Measurements from ENCODE around the gene TRAP1.

The TRAP1 gene

DNA sequence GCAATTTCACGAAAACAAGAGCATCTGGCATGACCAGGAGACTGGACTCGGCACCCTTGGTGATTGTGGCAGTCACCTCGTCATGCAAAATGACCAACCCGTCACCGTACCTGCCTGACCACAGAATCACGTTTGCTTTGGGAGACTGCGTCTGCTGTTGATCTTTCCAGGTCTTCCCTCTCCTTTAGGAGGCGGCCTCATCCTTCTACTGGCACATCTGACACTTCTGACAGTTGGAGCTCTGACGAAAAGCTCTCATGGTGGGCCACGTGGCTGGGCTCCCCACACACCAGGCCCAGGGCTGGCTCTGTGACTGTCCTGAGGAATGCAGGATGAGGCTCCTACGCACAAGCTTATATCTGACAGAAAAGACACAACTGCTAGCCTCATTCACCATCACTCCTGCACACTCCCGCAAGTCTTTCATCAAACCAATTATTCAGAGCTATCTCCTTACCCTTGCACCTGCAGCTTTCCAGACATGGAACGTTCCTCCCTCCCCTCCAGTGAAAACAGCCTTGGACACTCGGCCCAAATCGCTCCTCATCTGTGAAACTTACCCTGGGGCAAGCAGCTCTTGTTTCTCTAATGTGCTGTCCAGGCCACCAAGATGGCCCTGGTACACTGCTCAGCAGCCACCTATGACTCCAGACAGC, 3.6 kb downstream of the TRAP1 start:
- DNase-seq (ENCODE audit: low read depth in 3 of 3): no peak

DNA sequence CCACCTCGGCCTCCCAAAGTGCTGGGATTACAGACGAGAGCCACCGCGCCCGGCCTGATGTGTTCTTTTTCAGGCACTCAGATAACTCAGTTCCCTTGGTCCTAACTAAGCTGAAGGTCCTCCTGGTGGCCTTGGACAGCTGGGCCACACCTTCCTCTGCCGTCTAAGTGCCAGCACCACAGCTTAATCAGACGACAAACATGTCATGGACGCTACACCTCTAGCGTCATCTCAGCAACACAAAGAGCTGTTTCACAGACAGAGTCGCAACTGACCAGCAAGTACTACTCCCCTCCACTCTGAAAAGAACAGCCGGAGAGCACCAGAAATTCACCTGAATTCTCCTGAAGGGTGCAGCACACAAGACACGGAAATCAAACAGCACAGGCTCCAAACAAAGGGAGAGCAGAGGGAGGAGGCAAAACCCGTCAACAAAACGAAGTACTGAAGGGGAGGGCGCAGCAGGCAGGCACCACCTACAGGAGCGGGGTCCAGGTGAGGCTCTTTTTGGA, 4.4 kb downstream of the TRAP1 start:
- no peak for DNase-seq (ENCODE audit: low read depth in 3 of 3)

DNA sequence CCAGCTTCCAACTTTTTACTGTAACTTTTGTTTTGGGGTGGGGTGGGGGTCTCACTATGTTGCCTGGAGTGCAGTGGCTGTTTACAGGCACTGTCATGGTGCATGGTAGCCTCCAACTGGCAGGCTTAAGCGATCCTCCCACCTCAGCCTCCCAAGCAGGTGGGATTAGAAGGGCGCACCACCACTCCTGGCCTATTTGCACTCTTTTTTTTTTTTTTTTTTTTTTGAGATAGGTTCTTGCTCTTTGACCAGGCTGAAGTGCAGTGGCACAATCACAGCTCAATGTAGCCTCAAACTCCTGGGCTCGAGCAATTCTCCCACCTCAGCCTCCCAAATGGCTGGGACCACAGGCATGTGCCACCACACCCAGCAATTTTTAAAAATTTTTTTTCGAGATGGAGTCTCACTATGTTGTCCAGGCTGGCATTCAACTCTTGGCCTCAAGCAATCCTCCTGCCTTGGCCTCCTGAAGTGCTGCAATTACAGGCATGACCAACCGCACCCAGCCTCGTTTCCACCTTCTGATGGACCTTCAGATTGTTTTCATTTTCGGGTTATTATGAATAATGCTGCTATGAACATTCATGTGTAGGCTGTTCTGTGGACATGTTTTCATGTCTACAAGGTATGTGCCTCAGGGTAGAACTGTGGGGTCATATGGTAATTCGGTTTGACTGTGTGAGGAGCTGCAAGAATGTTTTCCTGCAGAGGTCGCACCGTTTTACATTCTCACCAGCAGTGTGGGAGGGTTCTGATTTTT, 10.9 kb downstream of the TRAP1 start:
- DNase-seq (ENCODE audit: low read depth in 3 of 3): no peak

DNA sequence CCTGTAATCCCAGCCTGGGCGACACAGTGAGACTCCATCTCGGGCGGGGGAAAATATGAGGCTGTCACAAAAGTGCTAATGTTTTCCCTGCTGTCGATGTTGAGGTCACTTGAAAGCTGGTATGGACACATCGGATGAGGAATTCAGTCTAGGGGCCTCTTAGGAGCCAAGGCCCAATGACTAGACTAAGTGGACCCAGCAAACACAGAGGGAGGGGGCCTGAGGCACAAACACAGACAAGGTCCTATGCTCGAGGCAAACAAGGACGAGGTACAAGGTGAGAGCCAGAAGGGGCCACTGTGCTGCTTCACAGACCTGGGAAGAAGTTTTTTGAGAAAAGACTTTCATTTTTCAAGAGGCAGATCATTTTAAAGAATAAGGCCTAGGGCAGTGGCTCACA, 15.2 kb downstream of the TRAP1 start:
- no peak for DNase-seq (ENCODE audit: low read depth in 3 of 3)

- DNase-seq (ENCODE audit: low read depth in 3 of 3): no peak
Observed at GRCh38 chr16:3701531-3701930, 15.8 kb downstream of the TRAP1 start.

DNA sequence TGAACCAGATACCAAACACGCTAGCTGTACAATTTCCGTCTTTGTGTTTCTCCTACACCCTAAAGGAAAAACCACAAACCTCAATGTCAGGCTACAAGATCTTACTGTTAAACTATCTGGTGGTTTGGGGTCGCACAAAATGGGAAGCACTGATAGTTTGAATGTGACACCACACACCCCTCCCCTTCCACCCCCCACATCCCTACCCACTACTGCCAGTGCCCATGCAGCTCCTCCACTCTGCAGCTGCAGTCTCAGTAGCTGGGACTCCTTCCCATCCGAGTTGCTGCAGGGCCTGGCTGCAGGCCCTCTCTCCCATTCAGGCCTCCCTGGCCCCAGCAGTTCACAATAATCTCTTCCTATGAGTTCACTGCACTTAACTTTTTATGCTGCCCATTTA, 18.4 kb downstream of the TRAP1 start:
- DNase-seq (ENCODE audit: low read depth in 3 of 3): no peak

DNA sequence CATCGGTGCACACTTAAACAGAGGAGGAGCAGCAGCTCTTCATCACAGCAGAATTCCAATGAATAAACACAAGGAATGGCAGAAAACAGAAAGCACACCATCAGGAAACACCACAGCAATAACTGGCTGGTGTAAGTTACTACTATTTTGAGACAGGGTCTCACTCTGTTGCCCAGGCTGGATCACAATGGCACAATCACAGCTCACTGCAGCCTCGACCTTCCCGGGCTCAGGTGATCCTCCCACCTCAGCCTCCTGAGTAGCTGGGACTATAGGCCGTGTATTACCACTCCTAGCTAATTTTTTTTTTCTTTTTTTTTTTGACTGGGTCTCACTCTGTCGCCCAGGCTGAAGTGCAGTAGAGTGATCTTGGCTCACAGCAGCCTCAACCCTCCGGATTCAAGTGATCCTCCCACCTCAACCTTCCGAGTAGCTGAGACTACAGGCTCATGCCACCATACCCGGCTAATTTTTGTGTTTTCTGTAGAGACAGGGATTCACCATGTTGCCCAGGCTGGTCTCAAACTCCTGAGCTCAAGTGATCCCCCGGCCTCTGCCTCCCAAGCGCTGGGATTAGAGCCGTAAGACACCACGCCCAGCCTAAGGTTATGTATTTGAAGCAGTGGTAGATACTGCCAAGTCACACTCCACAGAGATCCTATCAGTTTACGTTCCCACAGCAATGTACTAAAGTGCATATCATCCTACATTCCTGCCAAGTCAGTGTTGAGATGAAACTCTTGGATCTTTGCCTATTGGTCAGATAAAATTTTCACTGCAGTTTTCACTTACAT, 20.7 kb downstream of the TRAP1 start:
- DNase-seq (ENCODE audit: low read depth in 3 of 3): no peak

DNA sequence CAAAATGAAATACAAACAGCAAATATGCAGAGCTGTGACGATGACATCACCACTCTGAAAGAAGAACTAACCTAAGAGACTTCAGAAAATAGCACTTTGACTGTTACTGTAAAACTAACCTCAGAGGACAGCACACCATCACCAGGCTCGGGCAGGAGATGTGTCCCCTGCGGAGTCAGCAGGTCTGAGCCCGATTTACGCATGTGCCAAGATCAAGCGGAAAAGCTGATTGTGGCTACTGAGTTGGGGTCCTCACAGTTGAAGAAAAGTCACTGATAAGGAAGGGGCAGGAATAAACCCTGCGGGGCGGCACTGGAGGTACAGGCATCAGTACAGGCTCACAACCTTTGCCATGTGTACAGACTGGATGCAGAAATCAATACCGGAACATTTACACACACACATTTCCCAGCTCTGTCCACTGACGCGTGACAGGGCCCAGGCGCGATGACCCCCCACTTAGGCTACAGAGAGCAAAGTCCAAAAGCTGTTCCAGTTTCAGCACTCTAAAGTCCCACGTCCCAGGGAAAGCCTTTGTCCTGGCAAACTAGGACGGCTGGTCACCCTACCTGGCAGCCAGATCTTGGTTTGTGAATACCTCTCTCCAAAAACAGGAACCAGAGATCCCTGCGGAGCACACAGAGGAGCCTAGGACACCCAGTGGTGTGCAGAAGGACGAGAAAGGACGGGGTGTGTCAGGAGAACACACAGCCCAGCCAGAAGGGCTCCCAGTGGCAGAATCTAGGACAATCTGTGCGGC, 21.5 kb downstream of the TRAP1 start:
- DNase-seq (ENCODE audit: low read depth in 3 of 3): no peak

DNA sequence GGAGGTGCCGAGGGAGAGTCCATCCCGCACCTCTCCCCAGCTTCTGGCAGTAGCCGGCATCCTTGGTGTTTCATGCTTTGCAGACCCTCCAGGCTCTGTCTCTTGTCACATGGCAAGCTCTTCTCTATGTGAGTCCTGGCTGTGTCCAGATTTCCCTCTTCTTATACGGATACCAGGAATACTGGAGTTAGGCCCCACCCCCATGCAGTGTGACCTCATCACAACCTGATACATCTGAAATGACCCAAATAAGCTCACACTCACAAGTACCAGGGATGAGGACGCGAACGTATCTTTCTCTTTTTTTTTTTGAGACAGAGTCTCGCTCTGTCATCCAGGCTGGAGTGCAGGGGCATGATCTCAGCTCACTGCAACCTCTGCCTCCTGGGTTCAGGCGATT, 23.3 kb downstream of the TRAP1 start:
- no peak for DNase-seq (ENCODE audit: low read depth in 3 of 3)

- DNase-seq (ENCODE audit: low read depth in 3 of 3): no peak
Observed at GRCh38 chr16:3691761-3692160, 25.6 kb downstream of the TRAP1 start.

- DNase-seq (ENCODE audit: low read depth in 3 of 3): no peak
Observed at GRCh38 chr16:3690980-3691720, 26.2 kb downstream of the TRAP1 start.

DNA sequence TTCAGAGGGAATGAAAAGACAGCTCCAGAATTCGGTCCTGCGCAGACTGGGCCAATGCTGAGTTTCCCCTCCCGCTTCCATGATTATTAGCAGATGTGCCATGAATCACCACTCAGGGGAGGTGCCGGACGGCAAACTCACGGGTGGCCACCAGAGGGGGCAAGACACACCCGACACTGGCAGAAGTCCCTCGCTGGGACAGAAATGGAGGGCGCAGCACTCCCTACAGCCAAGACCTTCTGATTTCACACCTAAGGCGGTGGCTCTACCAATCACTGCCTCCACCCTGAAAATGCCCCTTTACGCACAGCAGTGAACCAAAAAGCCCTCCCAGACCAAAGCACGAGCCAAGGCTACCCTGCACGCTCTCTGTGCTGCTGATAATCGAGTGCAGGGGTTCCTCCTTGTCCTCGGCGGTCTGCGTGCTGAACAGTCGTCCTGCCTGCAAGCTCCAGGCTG, 26.8 kb downstream of the TRAP1 start:
- DNase-seq (ENCODE audit: low read depth in 3 of 3): peak; percentile 69 to 71 (median 71)

DNA sequence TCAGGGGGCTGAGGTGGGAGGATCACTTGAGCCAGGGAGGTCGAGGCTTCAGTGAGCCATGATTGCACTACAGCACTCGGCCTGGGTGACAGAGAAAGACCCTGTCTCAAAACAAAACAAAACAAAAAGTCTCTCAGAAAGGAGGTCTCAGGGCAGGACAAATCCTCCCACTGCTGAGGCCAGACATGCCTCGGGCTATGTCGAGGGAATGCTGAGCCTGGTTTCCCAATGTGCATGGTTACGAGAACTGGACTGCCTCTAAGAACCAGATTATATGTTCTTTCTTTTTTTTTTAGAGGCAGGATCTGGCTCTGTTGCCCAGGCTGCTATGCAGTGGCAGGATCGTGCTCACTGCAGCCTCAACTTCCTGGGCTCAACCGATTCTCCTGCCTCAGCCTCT, 27.6 kb downstream of the TRAP1 start:
- DNase-seq (ENCODE audit: low read depth in 3 of 3): no peak

- no peak for DNase-seq (ENCODE audit: low read depth in 3 of 3)
Observed at GRCh38 chr16:3687792-3688191, 29.5 kb downstream of the TRAP1 start.

DNA sequence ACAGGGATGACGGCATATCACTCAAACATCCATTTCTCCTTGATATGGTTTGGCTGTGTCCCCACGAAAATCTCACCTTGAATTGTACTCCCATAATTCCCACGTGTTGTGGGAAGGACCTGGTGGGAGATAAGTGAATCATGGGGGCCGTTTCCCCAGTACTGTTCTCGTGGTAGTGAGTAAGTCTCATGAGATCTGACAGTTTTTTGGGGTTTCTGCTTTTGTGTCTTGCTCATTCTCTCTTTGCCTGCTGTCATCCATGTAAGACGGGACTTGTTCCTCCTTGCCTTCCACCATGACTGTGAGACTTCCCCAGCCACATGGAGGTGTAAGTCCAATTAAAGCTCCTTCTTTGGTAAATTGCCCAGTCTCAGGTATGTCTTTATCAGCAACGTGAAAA, 30.3 kb downstream of the TRAP1 start:
- DNase-seq (ENCODE audit: low read depth in 3 of 3): no peak

DNA sequence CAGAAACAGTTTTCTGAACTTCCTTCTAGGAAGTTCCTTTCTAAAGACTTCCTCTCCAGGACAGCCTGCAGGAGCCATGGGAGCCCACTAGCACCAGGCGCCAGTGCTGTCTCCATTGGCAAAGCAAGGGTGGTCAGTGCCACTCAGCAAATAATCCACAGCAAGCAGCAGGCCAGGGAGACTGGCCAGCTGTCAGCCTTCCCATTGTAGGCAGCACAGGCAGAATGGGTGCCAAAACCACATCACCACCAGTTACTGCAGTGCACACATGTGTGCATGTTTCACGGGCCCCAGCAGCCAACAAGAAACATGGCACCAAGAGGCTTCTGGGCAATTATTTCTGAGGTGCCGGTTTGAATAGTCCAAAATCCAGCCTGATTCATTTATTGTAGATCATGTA, 36.1 kb downstream of the TRAP1 start:
- DNase-seq (ENCODE audit: low read depth in 3 of 3): no peak

- no peak for DNase-seq (ENCODE audit: low read depth in 3 of 3)
Observed at GRCh38 chr16:3677994-3678393, 39.3 kb downstream of the TRAP1 start.

DNA sequence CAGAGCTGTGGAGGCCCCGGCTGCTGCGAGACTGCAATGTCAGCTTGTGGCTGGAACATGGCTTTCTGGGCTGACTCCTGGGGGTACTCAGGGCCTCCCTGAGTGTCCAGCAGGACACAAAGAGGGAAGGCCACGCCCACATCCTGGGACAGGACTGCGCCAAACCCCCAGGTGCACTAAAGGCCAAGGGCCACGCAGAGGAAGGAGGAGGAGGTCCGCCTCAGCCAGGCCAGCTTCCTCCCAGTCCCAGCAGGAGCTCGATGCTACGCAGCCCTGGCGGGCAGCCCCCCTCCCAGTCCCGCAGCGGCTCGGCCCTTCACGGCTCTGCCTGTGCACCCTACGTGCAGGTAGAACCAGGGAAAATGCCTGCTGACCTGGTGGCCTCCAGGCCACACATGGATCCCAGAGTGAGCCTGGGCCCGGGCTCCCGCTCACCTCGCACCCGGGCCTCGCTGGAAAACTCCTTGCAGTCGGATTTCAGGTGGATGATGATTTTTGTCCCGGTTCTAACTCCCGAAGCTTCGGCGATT, 41.7 kb downstream of the TRAP1 start:
- DNase-seq (ENCODE audit: low read depth in 3 of 3): no peak

- DNase-seq (ENCODE audit: low read depth in 3 of 3): no peak
Observed at GRCh38 chr16:3674513-3675295, 42.6 kb downstream of the TRAP1 start.
